Mucosa of rectum (tissue), 2 donors: ENCODE data around the gene SPDYE4.

ENCODE experiments used
- H3K27ac ChIP-seq, 2 donors: one replicate each; pipeline ENCODE4 v1.7.0; 2013; ENCODE audit warnings: inconsistent platforms in 2 of 2, low read depth in 2 of 2, low read length in 2 of 2
- H3K27me3 ChIP-seq, 2 donors: one replicate each; pipeline ENCODE4 v1.7.0; 2013; ENCODE audit warnings: low read length in 2 of 2; ENCODE audit not compliant: control insufficient read depth in 2 of 2, insufficient read depth in 2 of 2
- H3K36me3 ChIP-seq, 2 donors: one replicate each; pipeline ENCODE4 v1.7.0; 2013; ENCODE audit warnings: low read length in 2 of 2; ENCODE audit not compliant: control insufficient read depth in 2 of 2, insufficient read depth in 2 of 2
- H3K4me1 ChIP-seq, 2 donors: one replicate each; pipeline ENCODE4 v1.7.0; 2013; ENCODE audit warnings: low read length in 2 of 2, mild to moderate bottlenecking in 1 of 2; ENCODE audit not compliant: control insufficient read depth in 2 of 2, insufficient read depth in 2 of 2
- H3K4me3 ChIP-seq, 2 donors: one replicate each; pipeline ENCODE4 v1.7.0; 2013; ENCODE audit warnings: low read length in 2 of 2
- H3K9ac ChIP-seq, 2 donors: one replicate each; pipeline ENCODE4 v1.7.0; 2013; ENCODE audit warnings: low read length in 2 of 2, low read depth in 1 of 2, mild to moderate bottlenecking in 1 of 2
- H3K9me3 ChIP-seq, 2 donors: one replicate each; pipeline ENCODE4 v1.7.0; 2013; ENCODE audit warnings: low read length in 2 of 2; ENCODE audit not compliant: control insufficient read depth in 2 of 2
- donor health status: healthy.
- donor health status: Normal muscosa, but diverticular disease.

The SPDYE4 gene

GRCh38 chr17:8713878-8714277, 44.5 kb downstream of the SPDYE4 start:
- H3K27me3 ChIP-seq: no peaks in the 10 kb centered on the region
- H3K4me3 ChIP-seq: no peak overlapping the region
- no peak overlapping the region for H3K27ac ChIP-seq
- no peak overlapping the region for H3K9ac ChIP-seq
- H3K9me3 ChIP-seq: no peaks in the 10 kb centered on the region
- no peaks in the 10 kb centered on the region for H3K36me3 ChIP-seq
- H3K4me1 ChIP-seq: no peaks in the 10 kb centered on the region

GRCh38 chr17:8713315-8713714, 45.0 kb downstream of the SPDYE4 start:
- Histone ChIP-seq H3K9ac (no peak overlapping the region), H3K9me3 (no peaks in the 10 kb centered on the region), H3K27ac (no peak overlapping the region), H3K4me1 (no peaks in the 10 kb centered on the region), H3K36me3 (no peaks in the 10 kb centered on the region), H3K27me3 (no peaks in the 10 kb centered on the region), H3K4me3 (no peak overlapping the region)

- Histone ChIP-seq H3K36me3 (no peaks in the 10 kb centered on the region), H3K27ac (no peak overlapping the region)
Measured at GRCh38 chr17:8712698-8713097, 45.6 kb downstream of the SPDYE4 start.

GRCh38 chr17:8711291-8711690, 47.1 kb downstream of the SPDYE4 start:
- no peak overlapping the region for H3K9ac ChIP-seq
- H3K4me1 ChIP-seq: no peaks in the 10 kb centered on the region
- H3K27ac ChIP-seq: no peak overlapping the region
- no peaks in the 10 kb centered on the region for H3K36me3 ChIP-seq
- no peaks in the 10 kb centered on the region for H3K9me3 ChIP-seq
- no peaks in the 10 kb centered on the region for H3K27me3 ChIP-seq
- H3K4me3 ChIP-seq: no peak overlapping the region

More at GRCh38 chr17:8712698-8713097, 45.6 kb downstream of the SPDYE4 start:
- Histone ChIP-seq H3K9me3 (no peaks in the 10 kb centered on the region), H3K4me1 (no peaks in the 10 kb centered on the region), H3K27me3 (no peaks in the 10 kb centered on the region), H3K4me3 (no peak overlapping the region), H3K9ac (no peak overlapping the region)

GRCh38 chr17:8710813-8711212, 47.5 kb downstream of the SPDYE4 start:
- Histone ChIP-seq H3K9ac (no peak overlapping the region), H3K27ac (no peak overlapping the region), H3K4me1 (no peaks in the 10 kb centered on the region), H3K4me3 (no peak overlapping the region), H3K36me3 (no peaks in the 10 kb centered on the region), H3K27me3 (no peaks in the 10 kb centered on the region), H3K9me3 (no peaks in the 10 kb centered on the region)

- H3K27ac ChIP-seq: no peak overlapping the region
- no peaks in the 10 kb centered on the region for H3K27me3 ChIP-seq
Measured at GRCh38 chr17:8709006-8709405, 49.3 kb downstream of the SPDYE4 start.

GRCh38 chr17:8708025-8708461, 50.3 kb downstream of the SPDYE4 start:
- Histone ChIP-seq H3K27ac (no peak overlapping the region), H3K4me1 (no peaks in the 10 kb centered on the region)

More at GRCh38 chr17:8709006-8709405, 49.3 kb downstream of the SPDYE4 start:
- Histone ChIP-seq H3K4me3 (no peak overlapping the region), H3K9me3 (no peaks in the 10 kb centered on the region), H3K4me1 (no peaks in the 10 kb centered on the region), H3K36me3 (no peaks in the 10 kb centered on the region), H3K9ac (no peak overlapping the region)

GRCh38 chr17:8707332-8708024, 50.9 kb downstream of the SPDYE4 start:
- Histone ChIP-seq H3K9ac (no peak overlapping the region), H3K27ac (no peak overlapping the region), H3K36me3 (no peaks in the 10 kb centered on the region), H3K4me1 (no peaks in the 10 kb centered on the region), H3K9me3 (no peaks in the 10 kb centered on the region), H3K4me3 (no peak overlapping the region), H3K27me3 (no peaks in the 10 kb centered on the region)

More at GRCh38 chr17:8708025-8708461, 50.3 kb downstream of the SPDYE4 start:
- Histone ChIP-seq H3K27me3 (no peaks in the 10 kb centered on the region), H3K9ac (no peak overlapping the region), H3K4me3 (no peak overlapping the region), H3K9me3 (no peaks in the 10 kb centered on the region), H3K36me3 (no peaks in the 10 kb centered on the region)

- no peak overlapping the region for H3K27ac ChIP-seq
- H3K9ac ChIP-seq: no peak overlapping the region
- H3K27me3 ChIP-seq: no peaks in the 10 kb centered on the region
- no peak overlapping the region for H3K4me3 ChIP-seq
- H3K36me3 ChIP-seq: no peaks in the 10 kb centered on the region
- no peaks in the 10 kb centered on the region for H3K4me1 ChIP-seq
- no peaks in the 10 kb centered on the region for H3K9me3 ChIP-seq
Measured at GRCh38 chr17:8706431-8706830, 51.9 kb downstream of the SPDYE4 start.

GRCh38 chr17:8705427-8705826, 52.9 kb downstream of the SPDYE4 start:
- Histone ChIP-seq H3K36me3 (no peaks in the 10 kb centered on the region), H3K9me3 (peaks cover 0 to 2% of the 10 kb centered on the region in 2 donors), H3K4me1 (no peaks in the 10 kb centered on the region), H3K27me3 (no peaks in the 10 kb centered on the region), H3K9ac (no peak overlapping the region), H3K27ac (no peak overlapping the region), H3K4me3 (no peak overlapping the region)
